ENCODE results near the gene UGGT2.

UGGT2 gene

GRCh38 chr13:96053003-96053703 lies at the start of gene UGGT2:
Gene UGGT2 (minus strand): TSS chr13:96053401. CDS start chr13:96053312, 89 bp downstream.
- no peak for TF ChIP-seq CTCF (IDR thresholded peaks at IDR 0.05; ENCODE audit: insufficient read depth, low read depth, low read length, missing control alignments)
- DNase-seq (ENCODE audit: low read depth), result peak; percentile 96
- H3K4me3 ChIP-seq (ENCODE audit: low read depth, low read length), result peak within 1 kb of the TSS; percentile 83

- TF ChIP-seq CTCF (IDR thresholded peaks at IDR 0.05; ENCODE audit: insufficient read depth, low read depth, low read length, missing control alignments), result no peak
- no peak for DNase-seq (ENCODE audit: low read depth)
- H3K4me3 ChIP-seq (ENCODE audit: low read depth, low read length), result no peak overlapping the region
These were observed 47.4 kb upstream of the UGGT2 start for GRCh38 chr13:96100457-96101220.

GRCh38 chr13:96093296-96094006 lies 40.2 kb upstream of the UGGT2 start:
- H3K4me3 ChIP-seq (ENCODE audit: low read depth, low read length), result no peak overlapping the region
- no peak for TF ChIP-seq CTCF (IDR thresholded peaks at IDR 0.05; ENCODE audit: insufficient read depth, low read depth, low read length, missing control alignments)
- no peak for DNase-seq (ENCODE audit: low read depth)

- no peak overlapping the region for H3K4me3 ChIP-seq (ENCODE audit: low read depth, low read length)
- peak; percentile 7 for DNase-seq (ENCODE audit: low read depth)
- TF ChIP-seq CTCF (IDR thresholded peaks at IDR 0.05; ENCODE audit: insufficient read depth, low read depth, low read length, missing control alignments), result no peak
These were observed 38.2 kb upstream of the UGGT2 start for GRCh38 chr13:96091164-96092117.

- DNase-seq (ENCODE audit: low read depth), result peak; percentile 25
- peak overlapping the region; percentile 46 for H3K4me3 ChIP-seq (ENCODE audit: low read depth, low read length)
- no peak for TF ChIP-seq CTCF (IDR thresholded peaks at IDR 0.05; ENCODE audit: insufficient read depth, low read depth, low read length, missing control alignments)
These were observed 37.3 kb upstream of the UGGT2 start for GRCh38 chr13:96090240-96091101.

Measured in GM12865 (cell line).